ENCODE results near the gene TUBA1B.

The TUBA1B gene

DNA sequence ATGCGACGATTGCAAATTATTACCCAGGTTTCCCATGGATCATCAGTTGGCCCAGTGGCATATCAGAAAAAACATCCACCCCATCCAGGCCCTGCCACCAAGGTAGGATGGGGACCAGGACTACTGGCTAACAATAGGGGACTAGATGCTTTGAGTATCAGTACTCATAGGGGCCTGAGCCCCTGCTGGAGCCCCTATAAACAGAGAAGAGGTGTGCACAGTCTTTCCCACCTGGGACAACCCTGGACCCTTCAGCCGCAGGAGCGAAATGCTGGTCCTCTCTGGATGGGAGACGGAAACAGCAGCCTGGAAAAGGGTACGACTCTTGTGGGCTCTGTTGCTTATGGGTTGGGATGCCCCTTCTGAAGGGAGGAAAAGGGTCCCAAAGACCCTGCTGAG lies 42.3 kb downstream of the TUBA1B start:
- TF ChIP-seq, protein P1, sequence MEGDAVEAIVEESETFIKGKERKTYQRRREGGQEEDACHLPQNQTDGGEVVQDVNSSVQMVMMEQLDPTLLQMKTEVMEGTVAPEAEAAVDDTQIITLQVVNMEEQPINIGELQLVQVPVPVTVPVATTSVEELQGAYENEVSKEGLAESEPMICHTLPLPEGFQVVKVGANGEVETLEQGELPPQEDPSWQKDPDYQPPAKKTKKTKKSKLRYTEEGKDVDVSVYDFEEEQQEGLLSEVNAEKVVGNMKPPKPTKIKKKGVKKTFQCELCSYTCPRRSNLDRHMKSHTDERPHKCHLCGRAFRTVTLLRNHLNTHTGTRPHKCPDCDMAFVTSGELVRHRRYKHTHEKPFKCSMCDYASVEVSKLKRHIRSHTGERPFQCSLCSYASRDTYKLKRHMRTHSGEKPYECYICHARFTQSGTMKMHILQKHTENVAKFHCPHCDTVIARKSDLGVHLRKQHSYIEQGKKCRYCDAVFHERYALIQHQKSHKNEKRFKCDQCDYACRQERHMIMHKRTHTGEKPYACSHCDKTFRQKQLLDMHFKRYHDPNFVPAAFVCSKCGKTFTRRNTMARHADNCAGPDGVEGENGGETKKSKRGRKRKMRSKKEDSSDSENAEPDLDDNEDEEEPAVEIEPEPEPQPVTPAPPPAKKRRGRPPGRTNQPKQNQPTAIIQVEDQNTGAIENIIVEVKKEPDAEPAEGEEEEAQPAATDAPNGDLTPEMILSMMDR (IDR thresholded peaks at IDR 0.05; ENCODE audit: low read depth, low read length), result no peak
- DNase-seq (ENCODE audit: extremely low read depth, low read depth), result no peak

DNA sequence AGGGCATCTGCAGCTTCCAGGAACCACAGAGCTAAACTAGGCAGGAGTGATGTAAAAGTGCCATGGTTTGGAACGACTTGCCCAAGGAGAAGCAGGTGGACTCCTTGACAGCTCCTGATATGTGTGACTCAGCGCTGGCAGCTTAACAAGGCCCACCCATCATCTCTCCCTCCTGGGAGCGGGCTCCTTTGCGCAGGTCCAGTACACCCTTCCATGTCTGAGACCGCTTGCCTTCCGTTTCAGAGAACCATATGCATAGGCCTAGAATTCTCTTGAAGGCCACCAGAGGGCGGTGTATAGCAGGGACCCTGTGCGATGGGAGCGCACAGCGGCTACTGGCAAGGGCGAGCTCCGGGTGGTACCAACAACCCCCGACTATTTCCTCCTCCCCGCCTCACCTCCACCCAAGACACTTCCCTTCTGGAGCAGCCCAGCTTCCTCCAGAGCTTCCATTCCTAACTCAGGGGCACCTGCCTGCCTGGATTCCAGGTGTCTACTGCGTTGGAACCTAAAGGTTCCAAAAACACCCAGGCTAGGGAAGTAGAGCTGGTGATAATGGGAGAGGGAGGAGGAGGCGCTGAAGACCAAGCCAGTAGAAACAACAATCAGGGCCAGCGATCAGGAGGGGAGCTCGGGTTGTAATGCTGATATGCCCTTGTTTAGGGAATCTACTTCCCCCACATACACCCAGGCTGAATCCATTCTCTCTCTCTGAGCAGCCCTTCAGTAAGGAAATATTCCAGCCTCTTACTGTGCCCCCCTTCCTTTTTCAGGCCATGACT lies 42.9 kb downstream of the TUBA1B start:
- TF ChIP-seq, protein P1 (IDR thresholded peaks at IDR 0.05; ENCODE audit: low read depth, low read length), result peak; percentile 88
- DNase-seq (ENCODE audit: extremely low read depth, low read depth), result peak; percentile 53

DNA sequence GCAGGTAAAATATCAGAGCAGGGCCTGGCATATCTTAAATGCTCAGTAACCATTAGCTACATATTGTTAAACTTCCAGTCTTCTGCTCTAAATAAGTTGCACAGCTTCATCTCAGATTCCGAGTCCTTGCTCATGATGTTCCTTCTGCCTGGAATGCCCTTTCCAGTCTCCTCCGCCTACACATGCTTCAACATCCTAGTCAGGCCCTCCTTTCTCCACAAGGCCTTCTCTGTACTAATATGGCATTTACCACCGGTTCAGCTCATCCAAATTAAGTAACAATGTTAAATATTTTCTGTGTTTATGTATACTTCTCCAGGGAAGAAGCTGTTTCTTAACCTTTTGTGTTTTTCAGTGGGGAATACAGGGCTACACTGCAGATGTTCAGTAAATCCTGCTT lies 45.1 kb downstream of the TUBA1B start:
- TF ChIP-seq, protein P1 (IDR thresholded peaks at IDR 0.05; ENCODE audit: low read depth, low read length), result no peak
- no peak for DNase-seq (ENCODE audit: extremely low read depth, low read depth)

DNA sequence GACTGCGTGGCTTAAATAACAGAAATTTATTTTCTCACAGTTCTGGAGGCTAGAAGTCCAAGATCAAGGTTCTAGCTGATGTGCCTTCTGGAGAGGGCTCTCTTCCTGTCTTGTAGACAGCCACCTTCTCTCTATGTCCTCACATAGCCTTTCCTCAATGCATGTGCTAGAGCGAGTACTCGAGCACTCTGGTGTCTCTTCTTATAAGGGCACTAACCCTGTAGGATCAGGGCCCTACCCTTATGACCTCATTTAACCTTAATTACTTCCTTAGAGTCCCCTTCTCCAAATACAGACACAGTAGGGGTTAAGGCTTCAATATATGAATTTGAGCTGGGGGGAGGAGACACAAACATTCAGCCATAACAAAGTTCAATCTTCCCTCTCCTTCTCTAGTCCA lies 46.8 kb downstream of the TUBA1B start:
- no peak for DNase-seq (ENCODE audit: extremely low read depth, low read depth)
- TF ChIP-seq, protein P1 (IDR thresholded peaks at IDR 0.05; ENCODE audit: low read depth, low read length), result no peak

DNA sequence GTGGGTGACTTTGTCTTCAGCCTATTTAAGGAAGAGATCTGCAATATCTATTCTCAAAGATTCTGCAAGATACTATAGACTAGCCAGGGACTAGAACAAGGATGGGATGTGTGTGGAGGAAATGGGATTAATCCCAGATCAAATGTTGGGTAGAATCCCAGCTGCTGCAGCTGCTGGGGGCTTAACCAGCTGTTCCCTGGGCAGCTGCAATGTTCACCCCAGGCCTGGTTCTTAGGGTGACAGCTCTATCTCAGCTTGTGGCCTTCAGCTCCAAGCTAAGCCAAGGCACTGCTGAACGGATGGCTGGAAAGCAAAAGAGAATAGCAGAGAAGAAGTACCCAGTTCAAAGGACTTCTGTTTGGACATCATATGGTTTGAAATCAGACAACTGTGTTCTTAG lies 51.4 kb downstream of the TUBA1B start:
- DNase-seq (ENCODE audit: extremely low read depth, low read depth), result no peak
- TF ChIP-seq, protein P1 (IDR thresholded peaks at IDR 0.05; ENCODE audit: low read depth, low read length), result no peak

Data from AG09319 (cell line).